HG03354 (cell line): ENCODE data around the gene GOT2.
"Not testable (repeated sequence)": the region's sequence is repeated elsewhere in the genome, so short reads cannot be mapped to it uniquely, and the experiment has no call there.

Source experiments
- ATAC-seq: cut with Tn5 transposase; IDR thresholded peaks from one replicate; pipeline ENCODE4 v1.9.1; 2021; ENCODE audit warnings: mild to moderate bottlenecking; ENCODE audit not compliant: unreplicated experiment, poor library complexity, severe bottlenecking

The GOT2 gene

DNA sequence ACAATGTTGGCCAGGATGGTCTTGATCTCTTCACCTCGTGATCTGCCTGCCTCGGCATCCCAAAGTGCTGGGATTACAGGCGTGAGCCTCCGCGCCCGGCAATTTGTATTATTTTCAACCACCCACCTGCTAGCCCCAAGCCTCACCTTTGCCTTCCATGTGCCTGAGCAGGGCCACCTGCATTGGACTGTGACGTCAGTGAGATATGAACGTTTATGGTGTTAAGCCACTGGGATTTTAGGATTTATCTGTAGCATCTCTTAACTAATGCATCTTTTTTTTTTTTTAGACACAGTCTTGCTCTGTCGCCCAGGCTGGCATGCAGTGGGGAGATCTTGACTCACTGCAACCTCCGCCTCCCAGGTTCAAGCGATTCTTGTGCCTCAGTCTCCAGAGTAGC is 74.2 kb downstream of the GOT2 start:
- ATAC-seq = not testable (repeated sequence)

DNA sequence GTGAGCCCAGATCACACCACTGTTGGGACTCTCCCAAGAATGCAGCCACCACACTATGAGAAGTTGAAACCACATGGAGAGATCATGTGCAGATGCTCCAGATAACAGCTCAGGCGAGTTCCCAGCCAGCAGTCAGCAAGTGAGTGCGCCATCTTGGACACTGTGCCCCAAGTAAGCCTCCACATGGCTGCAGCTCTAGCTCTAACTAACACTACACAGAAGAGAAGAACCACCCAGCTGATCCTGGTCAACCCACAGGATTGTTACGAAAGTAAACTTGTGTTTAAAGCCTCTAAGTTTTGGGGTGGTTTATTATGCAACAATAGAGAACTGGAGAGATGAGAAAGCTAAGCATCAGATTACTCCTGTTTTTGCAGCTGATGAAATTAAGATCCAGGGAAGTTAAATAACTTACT is 75.3 kb downstream of the GOT2 start:
- no peak for ATAC-seq
